Endothelial cell of umbilical vein (primary cell): Measurements from ENCODE around the gene ANKRD44. TPM values are rescaled to one million over a fixed set of nuclear protein-coding genes. Genes with fewer than 3 reads are reported as not detected.

Experiments used
- BruUV-seq: library from RNA; stranded (reverse); fragments of 400-500 nt; replicated peaks from 2 replicates; lab custom pipeline; 2021; lab: Mats Ljungman, UMichigan
- CTCF ChIA-PET: fragments of 300-600, 350-600 bp; sonication (Branson Sonifier 250); formaldehyde crosslinking; loops from one replicate; lab custom pipeline; 2021; ENCODE audit warnings: antibody characterized with exemption, inconsistent platforms; lab: Charles Lee
- POLR2A ChIA-PET: fragments of 300-600, 350-600 bp; sonication (Branson Sonifier 250); formaldehyde crosslinking; loops from one replicate; lab custom pipeline; 2021; ENCODE audit warnings: antibody characterized with exemption, inconsistent platforms; lab: Charles Lee
- DNase-seq: peaks from one replicate; pipeline ENCODE4 v3.0.0-alpha.2; 2011; ENCODE audit warnings: low read depth, low spot score
- FAIRE-seq: peaks from 2 replicates; lab custom pipeline; 2011; peaks lifted over from hg19 to GRCh38; lab: Jason Lieb, UNC
- H2AFZ ChIP-seq: 2 replicates; pipeline ENCODE4 v1.6.0; 2012; ENCODE audit warnings: low read depth, low read length, control low read depth, inconsistent platforms
- H3K27ac ChIP-seq: 2 replicates; pipeline ENCODE4 v1.5.1; 2011; ENCODE audit warnings: low read depth, mild to moderate bottlenecking, control low read depth, low read length, moderate library complexity; ENCODE audit not compliant: insufficient read depth
- H3K27me3 ChIP-seq, 2 experiments: 2 replicates each; pipeline versions ENCODE4 v1.6.0 to v1.6.1; 2011; ENCODE audit warnings: low read length in 2 of 2, mixed read lengths in 1 of 2; ENCODE audit not compliant: control insufficient read depth in 2 of 2, insufficient read depth in 2 of 2
- H3K36me3 ChIP-seq, 2 experiments: 2 replicates in 1 of 2; 3 replicates in 1 of 2; pipeline ENCODE4 v1.5.1; 2011; ENCODE audit warnings: low read length in 2 of 2, mild to moderate bottlenecking in 1 of 2, moderate library complexity in 1 of 2; ENCODE audit not compliant: control insufficient read depth in 2 of 2, insufficient read depth in 2 of 2; ENCODE audit errors: extremely low read depth in 1 of 2
- H3K4me1 ChIP-seq: 3 replicates; pipeline ENCODE4 v1.5.1; 2011; ENCODE audit warnings: mild to moderate bottlenecking, low read length; ENCODE audit not compliant: control insufficient read depth, insufficient read depth; ENCODE audit errors: extremely low read depth
- H3K4me2 ChIP-seq: 2 replicates; pipeline ENCODE4 v1.6.1; 2011; ENCODE audit warnings: low read length, control low read depth, mixed read lengths; ENCODE audit not compliant: insufficient read depth
- H3K4me3 ChIP-seq, 3 experiments: fragments of 200-600 bp in 1 of 3; sonication (generic), shearing (Covaris generic) in 1 of 3; replicated peaks in 1 of 3; 2 replicates each; pipeline ENCODE4 v1.5.1; 2011 to 2016; ENCODE audit warnings: control low read depth in 3 of 3, low read length in 3 of 3, mild to moderate bottlenecking in 2 of 3, inconsistent platforms in 1 of 3, low read depth in 1 of 3, moderate library complexity in 1 of 3; ENCODE audit not compliant: insufficient read depth in 1 of 3
- H3K79me2 ChIP-seq: 2 replicates; pipeline ENCODE4 v1.6.0; 2012; ENCODE audit warnings: low read length, inconsistent platforms; ENCODE audit not compliant: control insufficient read depth, insufficient read depth
- H3K9ac ChIP-seq: replicated peaks from 2 replicates; pipeline ENCODE3; 2011; ENCODE audit warnings: low read length, control low read depth; ENCODE audit not compliant: insufficient read depth; ENCODE audit errors: extremely low read depth
- H3K9me1 ChIP-seq: replicated peaks from 3 replicates; pipeline ENCODE4 v1.6.0; 2011; ENCODE audit warnings: mild to moderate bottlenecking, low read length; ENCODE audit not compliant: control insufficient read depth, insufficient read depth; ENCODE audit errors: extremely low read depth
- H3K9me3 ChIP-seq: replicated peaks from 2 replicates; pipeline ENCODE4 v1.5.1; 2012; ENCODE audit warnings: low read length, inconsistent platforms; ENCODE audit not compliant: control insufficient read depth, insufficient read depth
- H4K20me1 ChIP-seq: replicated peaks from 2 replicates; pipeline ENCODE3; 2011; ENCODE audit warnings: mild to moderate bottlenecking, low read length; ENCODE audit not compliant: control insufficient read depth, insufficient read depth; ENCODE audit errors: extremely low read depth
- EZH2 ChIP-seq: IDR thresholded peaks from 2 replicates; pipeline ENCODE4 v1.6.1; 2012; ENCODE audit warnings: borderline replicate concordance, low read depth, mild to moderate bottlenecking, moderate library complexity, low read length, inconsistent platforms; ENCODE audit not compliant: severe bottlenecking
- FOS ChIP-seq: IDR thresholded peaks from 2 replicates; pipeline ENCODE4 v1.6.1; 2011; ENCODE audit warnings: mild to moderate bottlenecking, low read length, moderate library complexity, borderline replicate concordance; ENCODE audit not compliant: insufficient read depth
- GATA2 ChIP-seq: IDR thresholded peaks from 2 replicates; pipeline ENCODE4 v1.7.0; 2011; ENCODE audit warnings: low read depth, mild to moderate bottlenecking, moderate library complexity, mixed read lengths, low read length; ENCODE audit not compliant: insufficient read length, insufficient read depth
- JUN ChIP-seq: IDR thresholded peaks from 2 replicates; pipeline ENCODE4 v1.6.1; 2011; ENCODE audit warnings: borderline replicate concordance, low read depth; ENCODE audit not compliant: insufficient read length, insufficient read depth
- MYC ChIP-seq: IDR thresholded peaks from one replicate; pipeline ENCODE4 v1.6.1; 2011; ENCODE audit warnings: mild to moderate bottlenecking, low read depth, low read length
- POLR2A ChIP-seq: IDR thresholded peaks from 2 replicates; pipeline ENCODE4 v1.6.1; 2012; ENCODE audit warnings: low read depth, mild to moderate bottlenecking, control low read depth, low read length
- POLR2AphosphoS5 ChIP-seq: IDR thresholded peaks from 2 replicates; pipeline ENCODE4 v1.6.1; 2012; ENCODE audit warnings: low read depth, mild to moderate bottlenecking, control low read depth, low read length, moderate library complexity; ENCODE audit not compliant: insufficient read depth
- dilution Hi-C: fragments of 300-500 bp; cut with MboI; formaldehyde crosslinking; loops from one replicate; pipeline ENCODE4 v1.15.0; 2019; ENCODE audit warnings: low sequenced_read_pairs; ENCODE audit not compliant: extremely low pct_ligation_motif_present
- intact Hi-C: fragments of 100-400 bp; cut with micrococcal nuclease; formaldehyde crosslinking; loops from one replicate; pipeline ENCODE4 v1.10.0; 2022
- polyA plus RNA-seq, 4 experiments: library from polyadenylated mRNA; depleted of rRNA in 3 of 4; stranded (reverse) in 3 of 4; unstranded in 1 of 4; fragments of >200 nt; gene quantifications; 2 replicates each; pipeline versions ENCODE4 v1.2.1 to v1.2.3, GENCODE V29; 2011 to 2012; ENCODE audit warnings: missing spikeins in 1 of 4
- total RNA-seq: library from RNA; stranded (reverse); gene quantifications from 2 replicates; pipeline ENCODE4 v1.2.3, GENCODE V29; 2021
- TF ChIP-seq, protein P1 (sequence below): IDR thresholded peaks from 2 replicates; pipeline ENCODE4 v1.6.1; 2011; ENCODE audit not compliant: insufficient read depth, insufficient read length
- TF ChIP-seq, protein P2 (sequence below), 2 donors: IDR thresholded peaks; 1 replicate in 1 of 2; 2 replicates in 1 of 2; pipeline ENCODE4 v1.5.1; 2011; ENCODE audit warnings: low read length in 2 of 2, mild to moderate bottlenecking in 2 of 2, moderate library complexity in 2 of 2, control low read depth in 1 of 2, inconsistent platforms in 1 of 2, low read depth in 1 of 2; ENCODE audit not compliant: insufficient read depth in 1 of 2; ENCODE audit errors: extremely low read depth in 1 of 2

Gene ANKRD44
- total and polyA plus RNA-seq, 2 donors (not counting 3 experiments of a cell fraction or from before 2014, with no cell fraction given), result 3.4 to 6.1 TPM

DNA sequence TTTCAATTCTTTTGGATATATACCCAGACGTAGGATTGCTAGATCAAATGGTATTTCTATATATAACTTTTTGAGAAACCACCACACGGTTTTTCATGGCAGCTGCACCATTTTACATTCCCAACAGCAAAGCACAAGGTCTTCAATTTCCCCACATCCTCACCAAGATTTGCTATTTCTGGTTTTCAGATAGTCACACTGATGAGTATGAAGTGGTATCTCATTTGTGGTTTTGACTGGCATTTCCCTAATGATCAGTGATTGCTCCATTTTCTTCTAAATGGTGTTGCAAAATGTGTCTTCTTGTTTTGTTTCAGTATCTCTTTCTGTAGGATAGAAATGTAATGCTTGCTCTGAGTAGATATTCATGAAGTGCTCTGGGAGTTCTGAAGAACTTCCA, 52.0 kb downstream of the ANKRD44 start:
- peaks cover 5% of the 10 kb centered on the region for H3K4me1 ChIP-seq
- H4K20me1 ChIP-seq, result no peaks in the 10 kb centered on the region
- no peak overlapping the region for H3K27ac ChIP-seq
- intact Hi-C loops (no loop called here), dilution Hi-C loops (no loop called here)
- no peak overlapping the region for H3K4me2 ChIP-seq
- H2AFZ ChIP-seq, result no peak overlapping the region
- no peaks in the 10 kb centered on the region for H3K9me1 ChIP-seq
- H3K36me3 ChIP-seq, result no peaks in the 10 kb centered on the region
- no peak overlapping the region for H3K4me3 ChIP-seq
- TF ChIP-seq JUN (no peak), EZH2 (no peak), FOS (no peak), MYC (no peak), POLR2A (no peak), GATA2 (no peak), POLR2AphosphoS5 (no peak)
- TF ChIP-seq, protein P1, sequence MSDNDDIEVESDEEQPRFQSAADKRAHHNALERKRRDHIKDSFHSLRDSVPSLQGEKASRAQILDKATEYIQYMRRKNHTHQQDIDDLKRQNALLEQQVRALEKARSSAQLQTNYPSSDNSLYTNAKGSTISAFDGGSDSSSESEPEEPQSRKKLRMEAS, result no peak
- TF ChIP-seq, protein P2, sequence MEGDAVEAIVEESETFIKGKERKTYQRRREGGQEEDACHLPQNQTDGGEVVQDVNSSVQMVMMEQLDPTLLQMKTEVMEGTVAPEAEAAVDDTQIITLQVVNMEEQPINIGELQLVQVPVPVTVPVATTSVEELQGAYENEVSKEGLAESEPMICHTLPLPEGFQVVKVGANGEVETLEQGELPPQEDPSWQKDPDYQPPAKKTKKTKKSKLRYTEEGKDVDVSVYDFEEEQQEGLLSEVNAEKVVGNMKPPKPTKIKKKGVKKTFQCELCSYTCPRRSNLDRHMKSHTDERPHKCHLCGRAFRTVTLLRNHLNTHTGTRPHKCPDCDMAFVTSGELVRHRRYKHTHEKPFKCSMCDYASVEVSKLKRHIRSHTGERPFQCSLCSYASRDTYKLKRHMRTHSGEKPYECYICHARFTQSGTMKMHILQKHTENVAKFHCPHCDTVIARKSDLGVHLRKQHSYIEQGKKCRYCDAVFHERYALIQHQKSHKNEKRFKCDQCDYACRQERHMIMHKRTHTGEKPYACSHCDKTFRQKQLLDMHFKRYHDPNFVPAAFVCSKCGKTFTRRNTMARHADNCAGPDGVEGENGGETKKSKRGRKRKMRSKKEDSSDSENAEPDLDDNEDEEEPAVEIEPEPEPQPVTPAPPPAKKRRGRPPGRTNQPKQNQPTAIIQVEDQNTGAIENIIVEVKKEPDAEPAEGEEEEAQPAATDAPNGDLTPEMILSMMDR (IDR thresholded peaks at IDR 0.05; ENCODE audit: extremely low read depth in 1 of 2, insufficient read depth in 1 of 2, low read depth in 1 of 2, low read length in 2 of 2), result no peak
- no TSS peak for BruUV-seq
- no peaks in the 10 kb centered on the region for H3K27me3 ChIP-seq
- ChIA-PET POLR2A (no interaction called here), CTCF (no interaction called here)
- no peaks in the 10 kb centered on the region for H3K9me3 ChIP-seq
- H3K9ac ChIP-seq, result no peak overlapping the region
- no peaks in the 10 kb centered on the region for H3K79me2 ChIP-seq
- FAIRE-seq, result no peak
- no peak for DNase-seq
